ENCODE results near the gene RNF214. TPM values are rescaled to one million over a fixed set of nuclear protein-coding genes. Genes with fewer than 3 reads are reported as not detected.
"Not testable (repeated sequence)": the region's sequence is repeated elsewhere in the genome, so short reads cannot be mapped to it uniquely, and the experiment has no call there.

RNF214 gene
- total RNA-seq, 4 donors from 2014 or later: 14.8 to 21.2 (median 17.4) TPM

GRCh38 chr11:117265745-117266144 lies 33.3 kb downstream of the RNF214 start:
- 75 to 91% methylated on average over 1 to 2 of the region's 2 CpGs for WGBS, 2 donors (ENCODE audit: low coverage in 1 of 2)
- Histone ChIP-seq H3K9me3 (no peaks in the 10 kb centered on the region), H3K27me3 (no peaks in the 10 kb centered on the region), H3K27ac (no peak overlapping the region), H3K4me3 (no peak overlapping the region), H3K36me3 (peaks cover 0 to 86% of the 10 kb centered on the region in 2 donors), H3K4me1 (no peaks in the 10 kb centered on the region)
- TF ChIP-seq POLR2AphosphoS5 (IDR thresholded peaks at IDR 0.05): no peak
- TF ChIP-seq CTCF (IDR thresholded peaks at IDR 0.05): no peak
- no peak for TF ChIP-seq POLR2A (IDR thresholded peaks at IDR 0.05)
- no peak for TF ChIP-seq EP300 (IDR thresholded peaks at IDR 0.05)
- ATAC-seq: no peak

DNA sequence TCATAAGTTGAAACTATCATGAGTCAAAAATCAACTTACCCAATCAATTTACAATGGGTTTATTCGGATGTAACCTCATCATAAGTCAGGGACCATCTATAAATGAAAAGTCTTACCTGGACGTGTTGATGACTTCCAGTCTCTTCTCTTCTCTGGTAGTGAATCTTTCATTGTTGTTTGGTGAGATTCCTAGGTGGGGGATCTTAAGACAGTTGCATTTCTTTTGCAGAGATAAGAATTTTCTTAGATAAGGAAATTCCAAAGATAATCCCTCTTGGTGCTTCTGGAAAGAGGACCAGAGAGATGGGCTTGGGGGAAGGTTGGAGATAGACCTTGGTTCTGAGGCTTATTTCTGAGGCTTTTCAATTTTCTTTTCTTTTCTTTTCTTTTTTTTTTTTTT lies 37.4 kb downstream of the RNF214 start:
- TF ChIP-seq CTCF (IDR thresholded peaks at IDR 0.05): no peak
- TF ChIP-seq POLR2A (IDR thresholded peaks at IDR 0.05): no peak
- TF ChIP-seq EP300 (IDR thresholded peaks at IDR 0.05): no peak
- no peak for TF ChIP-seq POLR2AphosphoS5 (IDR thresholded peaks at IDR 0.05)
- Histone ChIP-seq H3K36me3 (peaks cover 0 to 66% of the 10 kb centered on the region in 2 donors), H3K27me3 (no peaks in the 10 kb centered on the region), H3K9me3 (no peaks in the 10 kb centered on the region), H3K4me3 (no peak overlapping the region), H3K27ac (no peak overlapping the region), H3K4me1 (no peaks in the 10 kb centered on the region)
- no peak for ATAC-seq
- WGBS, 2 donors (ENCODE audit: low coverage in 1 of 2): 82 to 95% methylated on average over 2 of the region's 2 CpGs

- H3K4me3 ChIP-seq: no peak overlapping the region
- H3K36me3 ChIP-seq: peaks cover 0 to 59% of the 10 kb centered on the region in 2 donors
- H3K27ac ChIP-seq: no peak overlapping the region
- no peak for TF ChIP-seq EP300 (IDR thresholded peaks at IDR 0.05)
- TF ChIP-seq POLR2A (IDR thresholded peaks at IDR 0.05): no peak
- no peak for TF ChIP-seq POLR2AphosphoS5 (IDR thresholded peaks at IDR 0.05)
- no peak for TF ChIP-seq CTCF (IDR thresholded peaks at IDR 0.05)
- no peaks in the 10 kb centered on the region for H3K9me3 ChIP-seq
- no peaks in the 10 kb centered on the region for H3K4me1 ChIP-seq
- no peaks in the 10 kb centered on the region for H3K27me3 ChIP-seq
- WGBS, 2 donors (ENCODE audit: low coverage in 1 of 2): 87% methylated on average over 3 to 4 of the region's 4 CpGs
- ATAC-seq: no peak
Measured at GRCh38 chr11:117271208-117271607, 38.7 kb downstream of the RNF214 start.

GRCh38 chr11:117272175-117272574 lies 39.7 kb downstream of the RNF214 start:
- not testable (repeated sequence) for H3K4me1 ChIP-seq, ATAC-seq, H3K4me3 ChIP-seq, H3K27ac ChIP-seq, H3K9me3 ChIP-seq, H3K27me3 ChIP-seq
- peaks cover 0 to 52% of the 10 kb centered on the region in 2 donors for H3K36me3 ChIP-seq
- WGBS, 2 donors (ENCODE audit: low coverage in 1 of 2): 83 to 98% methylated on average over 2 to 3 of the region's 5 CpGs

DNA sequence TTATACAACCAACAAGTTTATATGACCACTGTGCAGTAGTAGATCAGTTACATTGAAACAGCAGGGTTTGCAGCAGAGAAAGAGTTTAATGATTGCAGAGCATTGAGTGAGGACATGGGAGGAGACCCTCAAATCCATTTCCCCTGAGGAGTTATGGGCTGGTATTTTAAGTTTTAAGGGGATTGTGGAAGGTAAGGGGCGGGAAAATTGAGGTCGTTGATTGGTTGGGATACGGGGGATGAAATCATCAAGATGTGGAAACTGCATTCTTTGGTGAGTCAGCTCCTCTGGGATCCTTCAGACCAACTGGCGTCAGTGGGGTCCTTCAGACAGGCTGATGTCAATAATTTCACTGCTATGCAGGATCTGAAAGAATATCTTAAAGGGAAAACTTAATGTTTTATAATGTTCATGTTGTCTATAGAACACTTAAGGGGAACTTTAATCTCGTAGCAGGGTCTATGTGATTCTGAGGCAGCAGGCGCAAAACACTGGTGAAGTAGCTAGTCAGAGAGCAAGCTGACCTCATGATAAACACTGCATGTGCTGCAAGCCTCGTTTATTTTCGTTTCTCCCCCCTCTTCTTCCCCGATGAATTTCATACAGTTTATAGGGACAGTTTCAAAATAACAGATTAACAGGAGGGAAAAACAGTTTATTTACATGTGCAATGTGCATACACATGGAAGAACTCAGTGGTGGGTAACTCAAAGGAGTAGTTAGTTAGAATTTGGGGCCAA lies 41.2 kb downstream of the RNF214 start:
- no peaks in the 10 kb centered on the region for H3K27me3 ChIP-seq
- no peak for ATAC-seq
- peaks cover 0 to 39% of the 10 kb centered on the region in 2 donors for H3K36me3 ChIP-seq
- no peak overlapping the region for H3K4me3 ChIP-seq
- no peak overlapping the region for H3K27ac ChIP-seq
- no peaks in the 10 kb centered on the region for H3K4me1 ChIP-seq
- no peaks in the 10 kb centered on the region for H3K9me3 ChIP-seq
- no peak for TF ChIP-seq EP300 (IDR thresholded peaks at IDR 0.05)
- no peak for TF ChIP-seq POLR2AphosphoS5 (IDR thresholded peaks at IDR 0.05)
- 74 to 81% methylated on average over 6 to 9 of the region's 9 CpGs for WGBS, 2 donors (ENCODE audit: low coverage in 1 of 2)

GRCh38 chr11:117278347-117278746 lies 45.9 kb downstream of the RNF214 start:
- no peak for ATAC-seq
- Histone ChIP-seq H3K27me3 (no peaks in the 10 kb centered on the region), H3K4me3 (no peak overlapping the region), H3K4me1 (no peaks in the 10 kb centered on the region), H3K36me3 (peaks cover 0 to 58% of the 10 kb centered on the region in 2 donors), H3K9me3 (no peaks in the 10 kb centered on the region), H3K27ac (no peak overlapping the region)
- TF ChIP-seq POLR2A (IDR thresholded peaks at IDR 0.05): no peak
- no peak for TF ChIP-seq CTCF (IDR thresholded peaks at IDR 0.05)
- TF ChIP-seq EP300 (IDR thresholded peaks at IDR 0.05): no peak
- TF ChIP-seq POLR2AphosphoS5 (IDR thresholded peaks at IDR 0.05): no peak
- WGBS, 2 donors (ENCODE audit: low coverage in 1 of 2): 83 to 85% methylated on average over 2 of the region's 2 CpGs

Measured in gastroesophageal sphincter (tissue), 4 donors.